ENCODE results near the gene EYS. TPM values are rescaled to one million over a fixed set of nuclear protein-coding genes. Genes with fewer than 3 reads are reported as not detected.

The EYS gene
- total RNA-seq, 5 donors from 2014 or later (not counting 1 experiment from before 2014, with no cell fraction given) = not detected

- Mint-ChIP-seq H3K27ac (no peak overlapping the region), H3K27me3 (no peaks in the 10 kb centered on the region), H3K36me3 (no peaks in the 10 kb centered on the region), H3K4me3 (no peak overlapping the region), H3K9me3 (peaks cover 5 to 16% (median 15%) of the 10 kb centered on the region in 3 donors), H3K4me1 (no peaks in the 10 kb centered on the region)
- Histone ChIP-seq H3K27ac (ENCODE audit: low read length) (no peak overlapping the region), H3K9me3 (no peaks in the 10 kb centered on the region), H3K27me3 (replicated peaks in 1 of 2; ENCODE audit: control insufficient read depth in 2 of 2, extremely low read depth in 1 of 2, insufficient read depth in 2 of 2, low read length in 1 of 2) (no peaks in the 10 kb centered on the region), H3K36me3 (ENCODE audit: control insufficient read depth in 2 of 2, extremely low read depth in 1 of 2, insufficient read depth in 1 of 2, low read length in 1 of 2) (no peaks in the 10 kb centered on the region), H3K4me3 (ENCODE audit: control insufficient read depth in 1 of 2, extremely low read depth in 1 of 2, low read length in 1 of 2) (no peak overlapping the region), H3K4me1 (ENCODE audit: control insufficient read depth in 1 of 2, extremely low read depth in 1 of 2, insufficient read depth in 2 of 2, low read length in 2 of 2) (no peaks in the 10 kb centered on the region)
- DNase-seq = no peak
- CTCF ChIA-PET = no interaction called here
- WGBS (ENCODE audit: insufficient coverage) = no CpG with 5 or more reads among the region's 2 CpGs
- POLR2A ChIA-PET = no interaction called here
- ATAC-seq (replicated peaks in 1 of 4) = no peak
Observed at GRCh38 chr6:64502801-64503200, 1204.2 kb downstream of the EYS start.

DNA sequence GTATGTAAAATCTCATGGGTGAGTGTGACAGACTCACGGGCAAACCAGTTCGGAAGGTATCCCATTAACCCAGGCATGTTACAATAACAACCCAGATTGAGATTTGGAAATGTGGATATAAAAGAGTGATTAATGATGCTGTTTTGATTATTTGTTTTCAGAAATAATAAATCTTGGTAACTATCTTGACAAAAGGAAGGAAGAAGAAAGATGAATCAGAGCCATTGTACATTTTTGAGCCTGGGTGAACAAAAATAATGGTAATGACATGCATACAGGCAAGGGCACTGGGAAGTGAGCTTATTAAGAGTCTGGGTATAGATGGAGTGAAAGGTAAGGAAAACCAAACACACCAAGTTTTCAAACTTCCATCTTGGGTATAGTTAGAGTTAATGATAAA is 1209.4 kb downstream of the EYS start:
- Histone ChIP-seq H3K27me3 (replicated peaks in 1 of 2; ENCODE audit: control insufficient read depth in 2 of 2, extremely low read depth in 1 of 2, insufficient read depth in 2 of 2, low read length in 1 of 2) (no peaks in the 10 kb centered on the region), H3K9me3 (no peaks in the 10 kb centered on the region), H3K4me1 (ENCODE audit: control insufficient read depth in 1 of 2, extremely low read depth in 1 of 2, insufficient read depth in 2 of 2, low read length in 2 of 2) (no peaks in the 10 kb centered on the region), H3K36me3 (ENCODE audit: control insufficient read depth in 2 of 2, extremely low read depth in 1 of 2, insufficient read depth in 1 of 2, low read length in 1 of 2) (no peaks in the 10 kb centered on the region), H3K27ac (ENCODE audit: low read length) (no peak overlapping the region), H3K4me3 (ENCODE audit: control insufficient read depth in 1 of 2, extremely low read depth in 1 of 2, low read length in 1 of 2) (no peak overlapping the region)
- no peak overlapping the region for H3K4me3 Mint-ChIP-seq
- H3K9me3 Mint-ChIP-seq = peaks cover 8 to 16% (median 11%) of the 10 kb centered on the region in 3 donors
- H3K27me3 Mint-ChIP-seq = no peaks in the 10 kb centered on the region
- CTCF ChIA-PET = no interaction called here
- DNase-seq (no peak), ATAC-seq (replicated peaks in 1 of 4) (no peak)
- H3K4me1 Mint-ChIP-seq = no peaks in the 10 kb centered on the region
- H3K36me3 Mint-ChIP-seq = no peaks in the 10 kb centered on the region
- no peak overlapping the region for H3K27ac Mint-ChIP-seq
- no CpG with 5 or more reads among the region's 2 CpGs for WGBS (ENCODE audit: insufficient coverage)
- POLR2A ChIA-PET = no interaction called here

DNA sequence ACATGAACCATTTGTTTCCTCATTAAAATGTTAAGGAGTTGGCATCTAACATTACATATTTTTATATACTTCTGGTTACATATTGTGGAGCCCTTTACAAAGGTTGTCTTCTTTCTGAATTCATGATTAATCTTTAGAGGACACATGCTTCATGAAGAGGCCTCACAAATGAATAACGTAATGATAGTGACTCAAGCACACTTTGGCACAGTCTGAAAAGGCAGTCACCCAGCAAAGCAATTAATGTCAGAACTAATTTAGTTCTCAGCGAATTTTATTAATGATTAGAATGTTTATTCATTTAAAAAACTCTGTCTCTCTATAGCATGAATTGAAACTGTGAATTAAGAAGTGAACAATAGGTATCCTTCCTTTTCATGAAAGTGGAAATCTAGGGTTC is 1217.3 kb downstream of the EYS start:
- no peaks in the 10 kb centered on the region for H3K36me3 ChIP-seq (ENCODE audit: control insufficient read depth in 2 of 2, extremely low read depth in 1 of 2, insufficient read depth in 1 of 2, low read length in 1 of 2)
- no peaks in the 10 kb centered on the region for H3K27me3 Mint-ChIP-seq
- no peaks in the 10 kb centered on the region for H3K27me3 ChIP-seq (replicated peaks in 1 of 2; ENCODE audit: control insufficient read depth in 2 of 2, extremely low read depth in 1 of 2, insufficient read depth in 2 of 2, low read length in 1 of 2)
- H3K9me3 Mint-ChIP-seq = peaks cover 2 to 4% (median 4%) of the 10 kb centered on the region in 3 donors
- H3K9me3 ChIP-seq = no peaks in the 10 kb centered on the region
- DNase-seq (no peak), ATAC-seq (replicated peaks in 1 of 4) (no peak)
- ChIA-PET POLR2A (no interaction called here), CTCF (no interaction called here)
- no peak overlapping the region for H3K4me3 Mint-ChIP-seq
- H3K36me3 Mint-ChIP-seq = no peaks in the 10 kb centered on the region
- no CpG with 5 or more reads among the region's 2 CpGs for WGBS (ENCODE audit: insufficient coverage)
- H3K27ac ChIP-seq (ENCODE audit: low read length) = no peak overlapping the region
- no peak overlapping the region for H3K27ac Mint-ChIP-seq
- H3K4me1 ChIP-seq (ENCODE audit: control insufficient read depth in 1 of 2, extremely low read depth in 1 of 2, insufficient read depth in 2 of 2, low read length in 2 of 2) = no peaks in the 10 kb centered on the region
- H3K4me3 ChIP-seq (ENCODE audit: control insufficient read depth in 1 of 2, extremely low read depth in 1 of 2, low read length in 1 of 2) = no peak overlapping the region
- H3K4me1 Mint-ChIP-seq = no peaks in the 10 kb centered on the region

DNA sequence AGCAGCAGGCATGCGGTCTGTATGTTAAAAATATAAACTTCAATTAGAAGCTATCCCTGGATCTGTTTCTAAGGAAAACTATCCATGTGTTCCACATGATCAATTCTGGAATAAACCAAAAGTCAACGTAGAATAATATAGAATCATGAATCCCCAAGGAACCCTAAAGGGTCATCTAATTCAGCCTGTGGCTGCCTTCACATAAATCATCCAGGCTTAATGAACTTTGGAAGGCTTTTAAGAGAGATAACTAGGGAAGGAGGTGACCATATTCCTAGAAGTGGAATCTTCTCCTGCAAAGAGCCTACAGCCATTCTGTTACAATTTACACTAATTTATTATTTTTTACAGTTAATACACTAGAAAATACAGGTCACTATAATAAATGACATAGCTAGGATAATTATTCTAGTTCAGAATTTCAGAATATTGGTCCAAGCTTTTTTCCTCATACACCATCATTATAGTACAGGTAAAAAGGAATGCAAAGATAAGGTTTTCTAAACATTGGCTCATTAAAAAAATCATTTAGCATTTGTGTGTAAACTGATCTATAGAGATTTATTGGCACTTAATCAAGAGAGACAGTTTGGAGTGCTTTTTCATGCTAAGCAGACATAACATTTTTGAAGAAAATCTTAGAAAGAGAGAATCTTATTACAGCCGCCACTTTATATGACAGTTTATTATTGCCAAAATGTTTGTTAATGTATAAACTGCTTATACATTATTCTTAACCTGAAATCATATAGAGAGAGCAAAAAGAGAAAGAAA is 1220.3 kb downstream of the EYS start:
- Histone ChIP-seq H3K4me3 (ENCODE audit: control insufficient read depth in 1 of 2, extremely low read depth in 1 of 2, low read length in 1 of 2) (no peak overlapping the region), H3K27ac (ENCODE audit: low read length) (no peak overlapping the region), H3K4me1 (ENCODE audit: control insufficient read depth in 1 of 2, extremely low read depth in 1 of 2, insufficient read depth in 2 of 2, low read length in 2 of 2) (no peaks in the 10 kb centered on the region), H3K9me3 (no peaks in the 10 kb centered on the region), H3K36me3 (ENCODE audit: control insufficient read depth in 2 of 2, extremely low read depth in 1 of 2, insufficient read depth in 1 of 2, low read length in 1 of 2) (no peaks in the 10 kb centered on the region), H3K27me3 (replicated peaks in 1 of 2; ENCODE audit: control insufficient read depth in 2 of 2, extremely low read depth in 1 of 2, insufficient read depth in 2 of 2, low read length in 1 of 2) (no peaks in the 10 kb centered on the region)
- no peaks in the 10 kb centered on the region for H3K36me3 Mint-ChIP-seq
- CTCF ChIA-PET = no interaction called here
- H3K4me3 Mint-ChIP-seq = no peak overlapping the region
- DNase-seq (no peak), ATAC-seq (replicated peaks in 1 of 4) (no peak)
- peaks cover 5 to 15% (median 8%) of the 10 kb centered on the region in 3 donors for H3K9me3 Mint-ChIP-seq
- POLR2A ChIA-PET = no interaction called here
- 60% methylated on average over 1 of the region's 3 CpGs for WGBS (ENCODE audit: insufficient coverage)
- no peak overlapping the region for H3K27ac Mint-ChIP-seq
- H3K27me3 Mint-ChIP-seq = no peaks in the 10 kb centered on the region
- no peaks in the 10 kb centered on the region for H3K4me1 Mint-ChIP-seq

DNA sequence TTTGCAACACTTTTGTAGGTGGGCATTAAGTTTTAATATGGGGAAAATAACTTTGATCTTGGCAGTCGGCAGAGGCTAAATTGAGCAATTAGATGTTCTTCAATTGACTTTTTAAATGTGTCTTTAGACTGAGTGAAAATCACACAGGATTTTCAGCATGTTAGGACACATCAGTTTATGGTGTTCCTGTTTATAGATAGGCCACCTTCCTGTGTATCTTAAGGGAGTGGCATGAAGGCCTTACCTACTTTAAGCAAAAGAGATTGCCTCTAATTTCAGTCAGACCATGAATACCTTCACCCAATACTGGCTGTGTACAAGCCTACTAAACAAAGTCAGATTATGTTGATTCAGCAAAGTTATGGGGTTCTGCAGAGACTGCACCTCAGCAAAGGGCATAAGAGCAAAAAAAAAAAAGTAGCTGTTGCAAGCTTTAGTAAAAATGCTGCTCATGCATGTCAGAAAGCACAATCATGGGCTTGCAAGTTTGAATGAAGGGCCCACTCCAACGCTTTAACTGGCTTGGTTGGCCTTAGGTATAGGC is 1223.0 kb downstream of the EYS start:
- no peak for DNase-seq
- ChIA-PET CTCF (no interaction called here), POLR2A (no interaction called here)
- WGBS (ENCODE audit: insufficient coverage) = 68% methylated on average over 2 of the region's 2 CpGs
- Histone ChIP-seq H3K4me3 (ENCODE audit: control insufficient read depth in 1 of 2, extremely low read depth in 1 of 2, low read length in 1 of 2) (no peak overlapping the region), H3K9me3 (no peaks in the 10 kb centered on the region), H3K4me1 (ENCODE audit: control insufficient read depth in 1 of 2, extremely low read depth in 1 of 2, insufficient read depth in 2 of 2, low read length in 2 of 2) (no peaks in the 10 kb centered on the region), H3K36me3 (ENCODE audit: control insufficient read depth in 2 of 2, extremely low read depth in 1 of 2, insufficient read depth in 1 of 2, low read length in 1 of 2) (no peaks in the 10 kb centered on the region), H3K27ac (ENCODE audit: low read length) (no peak overlapping the region), H3K27me3 (replicated peaks in 1 of 2; ENCODE audit: control insufficient read depth in 2 of 2, extremely low read depth in 1 of 2, insufficient read depth in 2 of 2, low read length in 1 of 2) (no peaks in the 10 kb centered on the region)
- H3K9me3 Mint-ChIP-seq = peaks cover 8 to 15% (median 10%) of the 10 kb centered on the region in 3 donors
- no peaks in the 10 kb centered on the region for H3K4me1 Mint-ChIP-seq
- H3K36me3 Mint-ChIP-seq = no peaks in the 10 kb centered on the region
- no peak overlapping the region for H3K27ac Mint-ChIP-seq
- ATAC-seq (replicated peaks in 1 of 4) = no peak
- H3K27me3 Mint-ChIP-seq = no peaks in the 10 kb centered on the region
- no peak overlapping the region for H3K4me3 Mint-ChIP-seq

DNA sequence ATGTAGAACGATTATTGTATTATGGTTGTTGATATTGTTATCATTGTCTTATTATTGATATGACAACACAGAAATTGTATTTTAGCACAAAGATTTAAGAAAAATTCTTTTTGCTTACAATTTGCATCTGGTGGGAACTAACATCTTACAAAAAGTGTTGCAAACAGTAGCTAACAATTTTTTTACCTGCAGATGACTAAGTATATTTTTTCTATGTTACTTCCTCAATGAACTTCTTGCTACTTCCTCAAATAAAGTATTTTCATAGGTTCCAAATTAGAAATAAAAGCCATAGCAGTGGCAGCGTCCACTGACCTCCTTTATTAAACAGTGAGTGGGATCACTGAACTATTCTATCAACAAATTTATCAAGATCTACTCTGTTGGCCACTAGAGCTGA is 1224.4 kb downstream of the EYS start:
- Histone ChIP-seq H3K4me1 (ENCODE audit: control insufficient read depth in 1 of 2, extremely low read depth in 1 of 2, insufficient read depth in 2 of 2, low read length in 2 of 2) (no peaks in the 10 kb centered on the region), H3K27me3 (replicated peaks in 1 of 2; ENCODE audit: control insufficient read depth in 2 of 2, extremely low read depth in 1 of 2, insufficient read depth in 2 of 2, low read length in 1 of 2) (no peaks in the 10 kb centered on the region), H3K36me3 (ENCODE audit: control insufficient read depth in 2 of 2, extremely low read depth in 1 of 2, insufficient read depth in 1 of 2, low read length in 1 of 2) (no peaks in the 10 kb centered on the region), H3K4me3 (ENCODE audit: control insufficient read depth in 1 of 2, extremely low read depth in 1 of 2, low read length in 1 of 2) (no peak overlapping the region), H3K9me3 (no peaks in the 10 kb centered on the region), H3K27ac (ENCODE audit: low read length) (no peak overlapping the region)
- no peak for ATAC-seq (replicated peaks in 1 of 4)
- H3K4me3 Mint-ChIP-seq = no peak overlapping the region
- POLR2A ChIA-PET = no interaction called here
- no CpG with 5 or more reads among the region's 2 CpGs for WGBS (ENCODE audit: insufficient coverage)
- no peak for DNase-seq
- no peaks in the 10 kb centered on the region for H3K27me3 Mint-ChIP-seq
- H3K36me3 Mint-ChIP-seq = no peaks in the 10 kb centered on the region
- H3K9me3 Mint-ChIP-seq = peaks cover 8 to 15% (median 10%) of the 10 kb centered on the region in 3 donors
- CTCF ChIA-PET = no interaction called here
- H3K4me1 Mint-ChIP-seq = no peaks in the 10 kb centered on the region
- H3K27ac Mint-ChIP-seq = no peak overlapping the region
